ENCODE data around the gene TAF4. TPM values are rescaled to one million over a fixed set of nuclear protein-coding genes. Genes with fewer than 3 reads are reported as not detected.

Gene TAF4
- total and polyA plus RNA-seq, 2 donors = 3.4 to 12.0 TPM

- H3K36me3 ChIP-seq (ENCODE audit: control insufficient read depth in 2 of 2, insufficient read depth in 2 of 2, low read length in 1 of 2) = peaks cover 9 to 44% of the 10 kb centered on the region in 2 donors
- H3K4me1 ChIP-seq (ENCODE audit: control insufficient read depth in 2 of 2, insufficient read depth in 2 of 2, low read length in 2 of 2) = no peaks in the 10 kb centered on the region
- no peaks in the 10 kb centered on the region for H3K27me3 ChIP-seq (ENCODE audit: control insufficient read depth in 2 of 2, insufficient read depth in 1 of 2, low read length in 1 of 2)
- WGBS = 98% methylated on average over 65 of the region's 65 CpGs
- no peak overlapping the region for H3K27ac ChIP-seq (ENCODE audit: low read depth in 1 of 2, low read length in 1 of 2)
- no peak for DNase-seq (ENCODE audit: low read depth in 6 of 9, low spot score in 9 of 9)
- no peaks in the 10 kb centered on the region for H3K9me3 ChIP-seq (ENCODE audit: control insufficient read depth in 2 of 2, insufficient read depth in 1 of 2, low read length in 1 of 2)
- H3K4me3 ChIP-seq (ENCODE audit: low read length in 2 of 2) = no peak overlapping the region
Measured at GRCh38 chr20:61979701-61980635, 85.7 kb downstream of the TAF4 start.

GRCh38 chr20:61979090-61979489 lies 86.6 kb downstream of the TAF4 start:
- H3K27ac ChIP-seq (ENCODE audit: low read depth in 1 of 2, low read length in 1 of 2) = no peak overlapping the region
- WGBS = 97% methylated on average over 12 of the region's 12 CpGs
- no peaks in the 10 kb centered on the region for H3K4me1 ChIP-seq (ENCODE audit: control insufficient read depth in 2 of 2, insufficient read depth in 2 of 2, low read length in 2 of 2)
- H3K36me3 ChIP-seq (ENCODE audit: control insufficient read depth in 2 of 2, insufficient read depth in 2 of 2, low read length in 1 of 2) = peaks cover 12 to 42% of the 10 kb centered on the region in 2 donors
- no peak overlapping the region for H3K4me3 ChIP-seq (ENCODE audit: low read length in 2 of 2)
- no peaks in the 10 kb centered on the region for H3K9me3 ChIP-seq (ENCODE audit: control insufficient read depth in 2 of 2, insufficient read depth in 1 of 2, low read length in 1 of 2)
- H3K27me3 ChIP-seq (ENCODE audit: control insufficient read depth in 2 of 2, insufficient read depth in 1 of 2, low read length in 1 of 2) = no peaks in the 10 kb centered on the region
- DNase-seq (ENCODE audit: low read depth in 6 of 9, low spot score in 9 of 9) = no peak

GRCh38 chr20:61978491-61978890 lies 87.2 kb downstream of the TAF4 start:
- H3K36me3 ChIP-seq (ENCODE audit: control insufficient read depth in 2 of 2, insufficient read depth in 2 of 2, low read length in 1 of 2) = peaks cover 13 to 44% of the 10 kb centered on the region in 2 donors
- no peaks in the 10 kb centered on the region for H3K9me3 ChIP-seq (ENCODE audit: control insufficient read depth in 2 of 2, insufficient read depth in 1 of 2, low read length in 1 of 2)
- WGBS = 98% methylated on average over 20 of the region's 20 CpGs
- no peak overlapping the region for H3K27ac ChIP-seq (ENCODE audit: low read depth in 1 of 2, low read length in 1 of 2)
- no peak for DNase-seq (ENCODE audit: low read depth in 6 of 9, low spot score in 9 of 9)
- no peaks in the 10 kb centered on the region for H3K27me3 ChIP-seq (ENCODE audit: control insufficient read depth in 2 of 2, insufficient read depth in 1 of 2, low read length in 1 of 2)
- no peak overlapping the region for H3K4me3 ChIP-seq (ENCODE audit: low read length in 2 of 2)
- no peaks in the 10 kb centered on the region for H3K4me1 ChIP-seq (ENCODE audit: control insufficient read depth in 2 of 2, insufficient read depth in 2 of 2, low read length in 2 of 2)

GRCh38 chr20:61977419-61977786 lies 88.3 kb downstream of the TAF4 start:
- Histone ChIP-seq H3K27ac (ENCODE audit: low read depth in 1 of 2, low read length in 1 of 2) (no peak overlapping the region), H3K4me3 (ENCODE audit: low read length in 2 of 2) (no peak overlapping the region), H3K4me1 (ENCODE audit: control insufficient read depth in 2 of 2, insufficient read depth in 2 of 2, low read length in 2 of 2) (no peaks in the 10 kb centered on the region), H3K36me3 (ENCODE audit: control insufficient read depth in 2 of 2, insufficient read depth in 2 of 2, low read length in 1 of 2) (peaks cover 21 to 49% of the 10 kb centered on the region in 2 donors), H3K9me3 (ENCODE audit: control insufficient read depth in 2 of 2, insufficient read depth in 1 of 2, low read length in 1 of 2) (no peaks in the 10 kb centered on the region), H3K27me3 (ENCODE audit: control insufficient read depth in 2 of 2, insufficient read depth in 1 of 2, low read length in 1 of 2) (no peaks in the 10 kb centered on the region)
- WGBS = 97% methylated on average over 10 of the region's 10 CpGs
- DNase-seq (ENCODE audit: low read depth in 6 of 9, low spot score in 9 of 9) = no peak

GRCh38 chr20:61976644-61977418 lies 88.8 kb downstream of the TAF4 start:
- H3K9me3 ChIP-seq (ENCODE audit: control insufficient read depth in 2 of 2, insufficient read depth in 1 of 2, low read length in 1 of 2) = no peaks in the 10 kb centered on the region
- 99% methylated on average over 45 of the region's 45 CpGs for WGBS
- DNase-seq (ENCODE audit: low read depth in 6 of 9, low spot score in 9 of 9) = no peak
- no peaks in the 10 kb centered on the region for H3K4me1 ChIP-seq (ENCODE audit: control insufficient read depth in 2 of 2, insufficient read depth in 2 of 2, low read length in 2 of 2)
- H3K27ac ChIP-seq (ENCODE audit: low read depth in 1 of 2, low read length in 1 of 2) = no peak overlapping the region
- no peak overlapping the region for H3K4me3 ChIP-seq (ENCODE audit: low read length in 2 of 2)
- peaks cover 24 to 49% of the 10 kb centered on the region in 2 donors for H3K36me3 ChIP-seq (ENCODE audit: control insufficient read depth in 2 of 2, insufficient read depth in 2 of 2, low read length in 1 of 2)
- no peaks in the 10 kb centered on the region for H3K27me3 ChIP-seq (ENCODE audit: control insufficient read depth in 2 of 2, insufficient read depth in 1 of 2, low read length in 1 of 2)

GRCh38 chr20:61976263-61976643 lies 89.4 kb downstream of the TAF4 start:
- no peaks in the 10 kb centered on the region for H3K27me3 ChIP-seq (ENCODE audit: control insufficient read depth in 2 of 2, insufficient read depth in 1 of 2, low read length in 1 of 2)
- H3K4me3 ChIP-seq (ENCODE audit: low read length in 2 of 2) = no peak overlapping the region
- H3K27ac ChIP-seq (ENCODE audit: low read depth in 1 of 2, low read length in 1 of 2) = no peak overlapping the region
- no peaks in the 10 kb centered on the region for H3K4me1 ChIP-seq (ENCODE audit: control insufficient read depth in 2 of 2, insufficient read depth in 2 of 2, low read length in 2 of 2)
- 98% methylated on average over 9 of the region's 9 CpGs for WGBS
- peaks cover 24 to 49% of the 10 kb centered on the region in 2 donors for H3K36me3 ChIP-seq (ENCODE audit: control insufficient read depth in 2 of 2, insufficient read depth in 2 of 2, low read length in 1 of 2)
- no peak for DNase-seq (ENCODE audit: low read depth in 6 of 9, low spot score in 9 of 9)
- no peaks in the 10 kb centered on the region for H3K9me3 ChIP-seq (ENCODE audit: control insufficient read depth in 2 of 2, insufficient read depth in 1 of 2, low read length in 1 of 2)

- Histone ChIP-seq H3K4me3 (ENCODE audit: low read length in 2 of 2) (no peak overlapping the region), H3K36me3 (ENCODE audit: control insufficient read depth in 2 of 2, insufficient read depth in 2 of 2, low read length in 1 of 2) (peaks cover 24 to 44% of the 10 kb centered on the region in 2 donors), H3K27me3 (ENCODE audit: control insufficient read depth in 2 of 2, insufficient read depth in 1 of 2, low read length in 1 of 2) (no peaks in the 10 kb centered on the region), H3K4me1 (ENCODE audit: control insufficient read depth in 2 of 2, insufficient read depth in 2 of 2, low read length in 2 of 2) (no peaks in the 10 kb centered on the region), H3K9me3 (ENCODE audit: control insufficient read depth in 2 of 2, insufficient read depth in 1 of 2, low read length in 1 of 2) (no peaks in the 10 kb centered on the region), H3K27ac (ENCODE audit: low read depth in 1 of 2, low read length in 1 of 2) (no peak overlapping the region)
- no peak for DNase-seq (ENCODE audit: low read depth in 6 of 9, low spot score in 9 of 9)
- WGBS = 96% methylated on average over 11 of the region's 11 CpGs
Measured at GRCh38 chr20:61975407-61976129, 90.1 kb downstream of the TAF4 start.

- H3K36me3 ChIP-seq (ENCODE audit: control insufficient read depth in 2 of 2, insufficient read depth in 2 of 2, low read length in 1 of 2) = peaks cover 24 to 34% of the 10 kb centered on the region in 2 donors
Measured at GRCh38 chr20:61974357-61974665, 91.4 kb downstream of the TAF4 start.

More at GRCh38 chr20:61974357-61974665, 91.4 kb downstream of the TAF4 start:
- WGBS = 97% methylated on average over 14 of the region's 14 CpGs
- Histone ChIP-seq H3K27ac (ENCODE audit: low read depth in 1 of 2, low read length in 1 of 2) (no peak overlapping the region), H3K4me3 (ENCODE audit: low read length in 2 of 2) (no peak overlapping the region), H3K4me1 (ENCODE audit: control insufficient read depth in 2 of 2, insufficient read depth in 2 of 2, low read length in 2 of 2) (no peaks in the 10 kb centered on the region), H3K9me3 (ENCODE audit: control insufficient read depth in 2 of 2, insufficient read depth in 1 of 2, low read length in 1 of 2) (no peaks in the 10 kb centered on the region), H3K27me3 (ENCODE audit: control insufficient read depth in 2 of 2, insufficient read depth in 1 of 2, low read length in 1 of 2) (no peaks in the 10 kb centered on the region)
- no peak for DNase-seq (ENCODE audit: low read depth in 6 of 9, low spot score in 9 of 9)

Measured in thymus (tissue), 11 donors.